NCI-H69 (cell line): ENCODE data around the gene METTL1.
"Not testable (repeated sequence)": the region's sequence is repeated elsewhere in the genome, so short reads cannot be mapped to it uniquely, and the experiment has no call there.

Source experiments
- DNase-seq: peaks from one replicate; lab custom pipeline; 2025; lab: John Stamatoyannopoulos, UW

METTL1 gene

GRCh38 chr12:57797933-57798332 is 26.0 kb upstream of the METTL1 start:
- DNase-seq = no peak

- DNase-seq = no peak
Measured at GRCh38 chr12:57796996-57797395, 25.1 kb upstream of the METTL1 start.

GRCh38 chr12:57795354-57795753 is 23.4 kb upstream of the METTL1 start:
- DNase-seq = no peak

GRCh38 chr12:57793920-57794319 is 22.0 kb upstream of the METTL1 start:
- no peak for DNase-seq

- no peak for DNase-seq
Measured at GRCh38 chr12:57783861-57784260, 12.0 kb upstream of the METTL1 start.

- no peak for DNase-seq
Measured at GRCh38 chr12:57783466-57783801, 11.5 kb upstream of the METTL1 start.

- DNase-seq = peak; percentile 98
Measured at GRCh38 chr12:57782608-57783465, 10.9 kb upstream of the METTL1 start, which contains the start of gene TSFM. TSS of gene TSFM (plus strand) at chr12:57782787. CDS start at chr12:57782802, 15 bp downstream.

- DNase-seq = peak; percentile 60
Measured at GRCh38 chr12:57782243-57782607, 10.3 kb upstream of the METTL1 start.

- no peak for DNase-seq
Measured at GRCh38 chr12:57781801-57782200, 9.9 kb upstream of the METTL1 start.

GRCh38 chr12:57781244-57781643 is 9.3 kb upstream of the METTL1 start:
- no peak for DNase-seq

GRCh38 chr12:57780284-57780897 is 8.5 kb upstream of the METTL1 start:
- no peak for DNase-seq

GRCh38 chr12:57779736-57780135 is 7.8 kb upstream of the METTL1 start:
- no peak for DNase-seq

GRCh38 chr12:57777911-57778310 is 6.0 kb upstream of the METTL1 start:
- DNase-seq = no peak

GRCh38 chr12:57777367-57777766 is 5.5 kb upstream of the METTL1 start:
- DNase-seq = no peak

GRCh38 chr12:57776247-57776587 is 4.3 kb upstream of the METTL1 start:
- no peak for DNase-seq

GRCh38 chr12:57775563-57776246 is 3.8 kb upstream of the METTL1 start:
- no peak for DNase-seq

- no peak for DNase-seq
Measured at GRCh38 chr12:57775044-57775443, 3.1 kb upstream of the METTL1 start.

- DNase-seq = not testable (repeated sequence)
Measured at GRCh38 chr12:57774634-57775033, 2.7 kb upstream of the METTL1 start.

GRCh38 chr12:57772429-57773322 is 771 bp upstream of the METTL1 start, which contains the start of gene EEF1AKMT3:
TSS of gene EEF1AKMT3 (plus strand) at chr12:57772614. CDS start at chr12:57772725, 111 bp downstream.
- DNase-seq = peak; percentile 79

GRCh38 chr12:57771236-57771872 is 551 bp downstream of the METTL1 start:
- DNase-seq = peak; percentile 93

- no peak for DNase-seq
Measured at GRCh38 chr12:57770734-57771133, 1.2 kb downstream of the METTL1 start.
